DMS114 treated with DMSO at 0.1 percent for 48 hours (cell line): Measurements from ENCODE around the gene NDP.

ENCODE experiments used
- DNase-seq: peaks from one replicate; lab custom pipeline; 2025; ENCODE audit not compliant: unreplicated experiment; lab: John Stamatoyannopoulos, UW

NDP gene, protein sequence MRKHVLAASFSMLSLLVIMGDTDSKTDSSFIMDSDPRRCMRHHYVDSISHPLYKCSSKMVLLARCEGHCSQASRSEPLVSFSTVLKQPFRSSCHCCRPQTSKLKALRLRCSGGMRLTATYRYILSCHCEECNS

GRCh38 chrX:43973249-43974099, at the start of gene NDP:
TSS of gene NDP (minus strand) at chrX:43973390. CDS start at chrX:43958645, 14,745 bp downstream.
- no peak for DNase-seq

DNA sequence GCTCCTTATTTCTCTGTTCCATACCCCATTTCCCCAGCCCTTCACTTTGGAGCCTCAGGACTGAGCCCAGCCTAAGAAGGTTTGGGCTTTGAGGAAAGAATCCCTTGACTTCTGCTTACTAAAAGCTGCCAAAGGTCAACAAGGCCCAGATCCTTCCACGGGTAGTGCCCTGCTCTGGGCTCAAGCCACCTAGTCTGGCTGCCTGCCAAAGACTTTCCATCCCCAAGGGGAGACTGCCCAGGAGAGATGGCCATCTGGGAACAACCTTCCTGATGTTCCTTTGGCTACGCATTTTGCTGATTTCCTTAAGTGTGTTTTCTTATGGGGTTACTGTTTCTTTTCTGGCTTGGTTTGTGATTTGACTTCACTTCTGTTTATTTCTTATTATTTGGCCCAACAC, 49.8 kb upstream of the NDP start:
- no peak for DNase-seq

DNA sequence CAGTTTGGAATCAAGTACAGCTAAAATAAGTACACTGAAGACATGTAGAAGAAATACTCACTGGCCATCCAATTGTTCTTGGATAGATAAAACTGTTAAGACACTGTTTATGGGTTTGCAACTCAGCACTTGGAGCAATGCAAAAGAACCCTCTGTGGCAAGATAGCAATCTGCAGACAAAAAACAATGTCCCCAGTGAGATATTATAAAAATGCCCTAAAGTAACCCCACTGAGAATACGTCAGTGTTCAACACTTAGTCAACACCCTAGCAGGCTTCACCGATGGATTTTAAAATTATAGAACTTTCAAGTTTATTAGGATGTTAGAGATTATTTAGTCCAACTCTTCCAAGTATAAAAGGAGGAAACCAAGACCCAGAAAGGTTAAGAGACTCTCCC, 47.5 kb upstream of the NDP start:
- DNase-seq, result no peak

- no peak for DNase-seq
Observed at GRCh38 chrX:44019911-44020310, 46.7 kb upstream of the NDP start.

DNA sequence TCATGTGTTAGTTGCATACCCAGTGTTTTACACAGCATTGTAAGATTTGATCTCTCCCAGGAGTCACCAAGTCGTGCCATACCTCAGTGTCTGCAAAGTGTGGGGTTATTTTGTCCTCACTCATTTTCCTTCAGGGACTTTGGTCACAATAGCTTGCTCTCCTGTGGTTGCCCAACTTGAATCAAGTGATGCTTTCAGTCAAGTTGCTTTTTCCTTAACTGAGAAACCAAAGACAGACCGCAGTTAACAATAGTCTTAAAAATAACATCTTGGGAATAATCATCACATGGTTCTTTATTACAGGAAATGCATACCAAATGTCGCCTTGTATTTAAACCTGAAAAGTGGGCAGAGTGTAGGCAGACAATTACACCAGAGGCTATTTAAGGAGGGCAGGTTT, 44.5 kb upstream of the NDP start:
- DNase-seq, result no peak

- DNase-seq, result no peak
Observed at GRCh38 chrX:44016906-44017305, 43.7 kb upstream of the NDP start.

- no peak for DNase-seq
Observed at GRCh38 chrX:44012484-44013096, 39.4 kb upstream of the NDP start.

DNA sequence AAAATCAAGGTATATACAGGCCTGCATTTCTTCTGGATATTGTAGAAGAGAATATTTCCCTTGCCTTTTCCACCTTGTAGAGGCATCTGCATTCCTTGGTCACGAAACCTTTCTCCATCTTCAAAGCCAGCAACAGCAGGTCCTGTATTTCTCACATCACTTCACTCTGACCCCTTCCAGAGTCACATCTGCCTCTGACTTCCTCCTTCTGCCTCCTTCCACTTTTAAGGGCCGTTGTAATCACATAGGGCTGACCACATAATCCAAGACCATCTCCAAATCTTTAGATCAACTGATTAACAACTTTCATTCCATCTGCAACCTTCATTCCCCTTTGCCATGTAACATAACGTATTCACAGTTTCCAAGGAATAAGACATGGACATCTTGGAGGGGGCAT, 38.3 kb upstream of the NDP start:
- no peak for DNase-seq

GRCh38 chrX:44010626-44011025, 37.4 kb upstream of the NDP start:
- DNase-seq, result no peak

DNA sequence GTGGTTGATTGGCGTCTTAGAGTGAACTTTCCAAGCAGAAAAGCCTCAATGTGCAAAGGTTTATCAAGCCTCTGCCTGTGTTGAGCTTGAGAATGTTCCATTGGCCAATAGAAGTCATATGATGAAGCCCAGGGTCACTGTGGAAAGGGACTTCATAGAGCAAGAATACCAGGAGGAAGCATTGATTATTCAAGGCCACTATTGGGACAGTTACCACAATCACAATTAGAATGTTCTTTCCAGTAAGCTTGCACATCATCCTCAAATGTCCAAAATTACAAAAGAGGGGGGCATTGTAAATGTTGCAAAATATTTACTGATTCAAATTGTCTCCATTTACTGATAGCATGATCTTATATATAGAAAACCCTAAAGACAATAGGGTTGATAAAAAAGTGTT, 32.9 kb upstream of the NDP start:
- no peak for DNase-seq

DNA sequence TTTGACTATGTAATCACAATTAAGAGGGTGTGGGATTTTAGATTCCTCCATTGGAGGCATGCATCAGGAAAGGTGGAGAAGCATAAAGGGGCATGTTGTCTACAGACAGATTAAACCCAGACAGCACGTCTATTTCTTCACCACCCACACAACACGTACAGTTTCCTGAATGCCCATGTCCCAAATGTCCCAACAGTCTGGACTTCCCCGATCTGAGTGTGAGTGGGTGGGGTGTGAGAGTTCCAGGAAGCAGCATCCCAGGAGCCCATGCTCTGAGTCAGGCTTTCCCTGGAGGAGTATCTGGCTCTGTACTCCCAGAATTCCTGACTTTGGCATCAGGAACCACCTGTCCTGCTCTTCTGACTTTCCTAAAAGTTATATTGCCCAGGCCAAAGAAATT, 30.8 kb upstream of the NDP start:
- DNase-seq, result no peak

- no peak for DNase-seq
Observed at GRCh38 chrX:44002567-44002966, 29.4 kb upstream of the NDP start.

DNA sequence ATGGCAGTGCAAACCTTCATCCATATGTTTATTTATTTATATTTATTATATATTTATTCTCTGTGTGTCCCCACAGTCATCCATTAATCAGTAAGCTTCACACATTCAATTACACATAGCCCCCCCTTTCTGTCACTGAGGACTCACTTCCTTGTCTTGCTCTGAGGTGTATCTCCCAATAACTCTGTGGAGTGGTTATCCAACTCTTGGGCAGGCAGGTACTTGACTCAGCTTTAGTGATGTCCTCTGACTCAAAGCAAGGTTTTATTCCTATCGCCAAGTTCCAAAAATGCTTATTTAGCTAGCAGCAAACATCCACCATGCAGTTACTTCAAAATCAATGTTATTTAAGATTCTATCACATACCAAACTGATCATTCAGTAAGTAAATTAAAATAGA, 25.2 kb upstream of the NDP start:
- DNase-seq, result no peak

DNA sequence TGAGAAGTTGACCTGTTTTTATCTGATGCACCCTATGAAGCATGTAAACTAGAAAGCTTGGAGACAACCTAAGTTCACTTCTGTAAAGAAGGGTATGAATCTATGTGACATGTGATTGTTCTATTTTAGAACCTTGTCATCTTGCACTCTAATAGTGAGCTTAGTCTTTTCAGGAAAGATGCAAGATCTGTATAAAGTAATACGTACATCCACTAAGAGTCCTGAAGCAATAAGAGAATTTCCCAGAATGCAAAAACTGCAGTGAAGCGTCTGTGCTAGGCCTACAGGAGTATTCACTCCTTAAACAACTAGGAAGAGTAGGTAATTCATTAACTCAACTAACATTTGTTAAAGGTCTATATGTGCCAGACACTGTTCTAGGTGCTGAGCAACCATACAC, 23.3 kb upstream of the NDP start:
- DNase-seq, result no peak

GRCh38 chrX:43986083-43986482, 12.9 kb upstream of the NDP start:
- DNase-seq, result no peak

DNA sequence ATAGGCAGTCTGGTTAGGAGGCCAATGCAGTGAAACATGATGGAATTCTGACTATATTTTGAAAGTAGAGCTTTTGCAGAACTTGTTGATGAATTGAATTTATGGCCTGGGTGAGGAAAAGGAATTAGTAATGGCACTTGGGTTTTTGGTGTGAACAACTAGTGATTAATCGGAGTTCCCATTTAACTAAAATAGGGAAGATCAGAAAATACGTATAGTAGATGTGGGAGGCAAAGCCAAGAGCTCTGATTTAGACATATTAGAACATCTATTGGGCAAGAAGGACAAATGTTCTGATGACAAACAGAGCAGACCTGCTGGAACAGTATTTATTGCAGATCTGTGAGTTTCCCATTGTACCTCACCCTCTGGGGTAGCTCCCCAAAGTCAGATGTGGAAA, 12.3 kb upstream of the NDP start:
- no peak for DNase-seq

- DNase-seq, result no peak
Observed at GRCh38 chrX:43978226-43978625, 5.0 kb upstream of the NDP start.

GRCh38 chrX:43976205-43976604, 3.0 kb upstream of the NDP start:
- DNase-seq, result no peak

GRCh38 chrX:43975796-43976195, 2.6 kb upstream of the NDP start:
- no peak for DNase-seq

DNA sequence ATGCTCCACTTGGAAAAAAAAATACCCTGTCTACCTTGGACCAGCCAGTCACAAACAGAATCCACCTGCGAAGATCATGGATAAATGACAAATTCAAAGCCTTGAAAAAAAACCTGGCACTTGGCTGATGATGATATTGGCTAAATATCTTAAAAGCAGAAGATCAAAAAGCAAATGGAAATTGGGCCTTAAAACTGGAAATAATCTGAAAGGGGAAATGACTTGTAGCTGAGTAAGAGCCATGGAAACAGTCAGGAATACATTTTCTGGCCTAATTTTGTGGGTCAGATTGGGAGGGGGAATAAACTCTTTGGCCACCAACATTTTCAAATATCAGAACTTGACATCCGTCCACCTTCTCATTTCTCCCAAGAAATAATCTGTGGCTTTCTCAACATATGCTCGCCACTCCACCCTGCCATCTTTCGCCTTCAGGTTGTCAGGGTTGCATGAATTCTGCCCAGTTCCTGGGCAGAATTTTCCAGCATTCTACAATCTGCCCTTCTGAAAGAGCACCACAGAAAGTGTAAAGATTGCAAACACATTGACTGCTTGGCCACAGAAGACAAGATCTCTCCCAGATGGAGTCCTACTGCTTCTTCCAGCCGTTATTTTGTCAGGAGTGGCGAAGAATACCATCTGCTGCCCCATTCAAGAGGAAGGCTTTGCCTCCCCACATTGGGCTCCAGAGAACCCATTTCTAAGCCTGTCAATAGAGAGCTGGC, 1.7 kb upstream of the NDP start:
- DNase-seq, result no peak

DNA sequence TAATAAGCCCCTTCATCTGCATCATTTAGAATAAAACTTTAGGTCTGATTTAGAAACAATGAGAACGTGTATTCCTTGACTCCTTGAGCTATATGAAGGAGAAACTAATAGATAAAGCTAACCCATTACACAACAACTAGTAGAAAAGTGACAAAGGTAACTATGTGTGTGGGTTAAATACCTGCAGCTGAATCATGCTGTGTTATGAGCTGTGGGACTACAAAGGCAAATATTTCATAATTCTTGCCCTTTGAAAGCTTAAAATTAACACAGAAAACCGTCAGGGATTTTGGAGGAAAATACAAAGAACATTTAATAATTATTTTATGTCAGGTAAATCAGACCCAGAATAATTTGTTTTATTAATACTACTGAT, 898 bp upstream of the NDP start:
- DNase-seq, result no peak
